DND-41 (cell line): ENCODE results near the gene MKNK2.
A peak's percentile ranks its signal among the peaks of the same experiment; 100 is the strongest.

ENCODE experiments used
- ATAC-seq: fragments of 200-7000 bp; cut with Tn5 transposase; 3 replicates; pipeline ENCODE4 v1.9.1; 2021; ENCODE audit warnings: low read depth; ENCODE audit not compliant: insufficient read depth
- DNase-seq: peaks from one replicate; pipeline ENCODE4 v3.0.0-alpha.2; 2020
- H2AFZ ChIP-seq: 2 replicates; pipeline ENCODE4 v1.6.0; 2012; ENCODE audit warnings: low read depth, low read length
- H3K27ac ChIP-seq: 2 replicates; pipeline ENCODE4 v1.5.1; 2012; ENCODE audit warnings: low read length, inconsistent platforms
- H3K27me3 ChIP-seq: fragments of 200-600 bp; sonication (generic); 2 replicates; pipeline ENCODE4 v1.6.0; 2012; ENCODE audit warnings: low read length, mild to moderate bottlenecking, inconsistent platforms; ENCODE audit not compliant: insufficient read depth, poor library complexity
- H3K36me3 ChIP-seq: 2 replicates; pipeline ENCODE4 v1.5.1; 2012; ENCODE audit warnings: low read length, inconsistent platforms; ENCODE audit not compliant: insufficient read depth
- H3K4me1 ChIP-seq: 2 replicates; pipeline ENCODE4 v1.5.1; 2012; ENCODE audit warnings: mild to moderate bottlenecking, low read length; ENCODE audit not compliant: insufficient read depth
- H3K4me2 ChIP-seq: 2 replicates; pipeline ENCODE4 v1.6.0; 2012; ENCODE audit warnings: mild to moderate bottlenecking, moderate library complexity, low read length, inconsistent platforms; ENCODE audit not compliant: insufficient read depth
- H3K4me3 ChIP-seq, 2 experiments: fragments of 200-600 bp in 1 of 2; shearing (Covaris generic) in 1 of 2; 2 replicates each; pipeline ENCODE4 v1.5.1; 2012 to 2016; ENCODE audit warnings: inconsistent platforms in 2 of 2, low read length in 2 of 2, mild to moderate bottlenecking in 2 of 2, low read depth in 1 of 2, moderate library complexity in 1 of 2
- H3K79me2 ChIP-seq: 2 replicates; pipeline ENCODE4 v1.6.0; 2012; ENCODE audit warnings: low read length, inconsistent platforms; ENCODE audit not compliant: insufficient read depth
- H3K9ac ChIP-seq: 2 replicates; pipeline ENCODE4 v1.6.0; 2012; ENCODE audit warnings: low read depth, mild to moderate bottlenecking, inconsistent platforms, low read length, moderate library complexity
- H3K9me3 ChIP-seq: 2 replicates; pipeline ENCODE4 v1.5.1; 2012; ENCODE audit warnings: low read length, moderate library complexity, mild to moderate bottlenecking, inconsistent platforms; ENCODE audit not compliant: insufficient read depth, severe bottlenecking
- H4K20me1 ChIP-seq: 2 replicates; pipeline ENCODE4 v1.6.0; 2012; ENCODE audit warnings: low read length; ENCODE audit not compliant: insufficient read depth
- EZH2 ChIP-seq: IDR thresholded peaks from 3 replicates; pipeline ENCODE4 v1.6.1; 2012; ENCODE audit warnings: borderline replicate concordance, low read depth, mild to moderate bottlenecking, moderate library complexity, low read length, inconsistent platforms; ENCODE audit not compliant: severe bottlenecking
- TF ChIP-seq, protein P1 (sequence below): IDR thresholded peaks from 2 replicates; pipeline ENCODE4 v1.5.1; 2012; ENCODE audit warnings: borderline replicate concordance, low read length, moderate library complexity, mild to moderate bottlenecking; ENCODE audit not compliant: poor library complexity, severe bottlenecking; ENCODE audit errors: extremely low read depth

MKNK2 gene

DNA sequence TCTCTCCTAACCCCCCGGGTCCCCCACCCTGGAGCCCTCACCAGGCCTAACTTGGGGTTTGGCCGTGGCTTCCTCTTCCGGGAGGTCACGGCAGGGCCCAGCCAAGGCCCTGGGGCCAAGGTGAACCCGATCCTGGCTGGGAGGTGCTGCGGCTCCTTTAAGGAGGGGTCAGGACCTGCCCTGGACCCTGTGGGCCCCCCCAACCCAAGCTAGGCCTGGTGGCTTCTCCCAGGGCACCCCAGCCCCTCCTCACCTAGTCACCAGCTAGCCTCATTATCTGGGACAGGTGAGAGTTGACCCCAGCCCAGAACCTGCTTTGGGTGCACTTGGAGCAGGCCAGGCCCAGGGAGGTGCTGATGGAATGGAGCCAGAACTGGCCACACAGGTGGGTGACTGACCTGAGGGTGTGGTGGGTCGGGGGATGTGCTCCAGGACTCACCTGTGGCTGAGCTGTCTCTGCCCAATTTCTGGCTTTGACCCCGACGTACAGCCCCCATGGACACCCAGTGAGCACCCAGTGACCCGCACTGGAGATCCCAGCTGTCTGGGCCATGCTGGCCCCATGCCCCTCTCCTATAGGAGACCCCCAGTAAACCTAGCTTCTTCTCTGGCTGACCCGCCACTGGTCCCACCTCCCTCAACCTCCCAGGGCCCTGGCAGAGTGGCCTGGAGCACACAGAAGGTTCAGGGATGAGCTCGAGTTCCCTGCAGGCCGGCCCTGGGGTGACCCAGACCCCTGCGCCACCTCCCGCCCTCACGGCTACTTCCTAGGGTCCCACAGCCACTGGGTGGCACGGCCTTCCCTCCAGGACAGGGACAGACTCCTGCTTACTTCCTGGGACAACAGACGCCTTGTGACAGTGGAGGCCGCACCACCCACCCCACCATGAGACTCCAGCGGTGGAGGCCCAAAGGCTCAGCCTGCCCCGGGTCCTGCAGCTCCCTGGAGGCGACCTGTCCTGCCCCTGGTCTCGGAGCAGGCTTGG lies 6.7 kb upstream of the MKNK2 start:
- peaks cover 43% of the 10 kb centered on the region for H3K4me1 ChIP-seq

DNA sequence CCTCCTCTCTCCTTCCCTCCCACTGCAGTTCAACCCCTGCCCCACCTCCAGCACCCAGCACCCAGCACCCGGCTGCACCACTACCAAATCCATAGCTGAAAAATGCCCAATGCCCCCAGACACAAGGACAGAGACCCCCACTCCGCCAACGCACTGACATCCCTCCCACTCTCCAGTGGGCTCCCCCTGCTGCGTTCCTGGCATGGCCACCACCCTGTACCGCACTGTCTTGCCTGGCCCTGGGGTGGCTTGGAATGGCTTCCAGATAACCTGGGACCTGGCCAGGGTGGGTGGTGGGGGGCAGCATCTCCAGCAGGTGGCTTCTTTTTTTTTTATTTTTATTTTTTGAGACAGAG lies 5.8 kb upstream of the MKNK2 start:
- Histone ChIP-seq H4K20me1 (no peaks in the 10 kb centered on the region), H3K79me2 (peaks cover 6% of the 10 kb centered on the region), H3K9ac (no peak overlapping the region), H2AFZ (no peak overlapping the region), H3K9me3 (no peaks in the 10 kb centered on the region), H3K4me3 (no peak overlapping the region; a peak in 1 of 4 replicates), H3K4me1 (peaks cover 43% of the 10 kb centered on the region), H3K36me3 (no peaks in the 10 kb centered on the region), H3K27me3 (no peaks in the 10 kb centered on the region), H3K27ac (peak overlapping the region; percentile 64), H3K4me2 (peak overlapping the region; percentile 43; the same call in 1 of the 2 replicates)
- no peak for DNase-seq
- TF ChIP-seq EZH2: no peak
- TF ChIP-seq, protein P1, sequence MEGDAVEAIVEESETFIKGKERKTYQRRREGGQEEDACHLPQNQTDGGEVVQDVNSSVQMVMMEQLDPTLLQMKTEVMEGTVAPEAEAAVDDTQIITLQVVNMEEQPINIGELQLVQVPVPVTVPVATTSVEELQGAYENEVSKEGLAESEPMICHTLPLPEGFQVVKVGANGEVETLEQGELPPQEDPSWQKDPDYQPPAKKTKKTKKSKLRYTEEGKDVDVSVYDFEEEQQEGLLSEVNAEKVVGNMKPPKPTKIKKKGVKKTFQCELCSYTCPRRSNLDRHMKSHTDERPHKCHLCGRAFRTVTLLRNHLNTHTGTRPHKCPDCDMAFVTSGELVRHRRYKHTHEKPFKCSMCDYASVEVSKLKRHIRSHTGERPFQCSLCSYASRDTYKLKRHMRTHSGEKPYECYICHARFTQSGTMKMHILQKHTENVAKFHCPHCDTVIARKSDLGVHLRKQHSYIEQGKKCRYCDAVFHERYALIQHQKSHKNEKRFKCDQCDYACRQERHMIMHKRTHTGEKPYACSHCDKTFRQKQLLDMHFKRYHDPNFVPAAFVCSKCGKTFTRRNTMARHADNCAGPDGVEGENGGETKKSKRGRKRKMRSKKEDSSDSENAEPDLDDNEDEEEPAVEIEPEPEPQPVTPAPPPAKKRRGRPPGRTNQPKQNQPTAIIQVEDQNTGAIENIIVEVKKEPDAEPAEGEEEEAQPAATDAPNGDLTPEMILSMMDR: no peak
- no peak for ATAC-seq

More for the DNA sequence above, 6.7 kb upstream of the MKNK2 start:
- Histone ChIP-seq H3K79me2 (peaks cover 12% of the 10 kb centered on the region), H3K36me3 (no peaks in the 10 kb centered on the region), H4K20me1 (no peaks in the 10 kb centered on the region), H2AFZ (no peak overlapping the region), H3K27me3 (no peaks in the 10 kb centered on the region), H3K4me2 (no peak overlapping the region), H3K4me3 (no peak overlapping the region), H3K27ac (peak overlapping the region; percentile 22; the same call in 1 of the 2 replicates), H3K9ac (no peak overlapping the region), H3K9me3 (no peaks in the 10 kb centered on the region)
- ATAC-seq: no peak
- DNase-seq: no peak
- no peak for TF ChIP-seq EZH2
- TF ChIP-seq, protein P1: no peak

DNA sequence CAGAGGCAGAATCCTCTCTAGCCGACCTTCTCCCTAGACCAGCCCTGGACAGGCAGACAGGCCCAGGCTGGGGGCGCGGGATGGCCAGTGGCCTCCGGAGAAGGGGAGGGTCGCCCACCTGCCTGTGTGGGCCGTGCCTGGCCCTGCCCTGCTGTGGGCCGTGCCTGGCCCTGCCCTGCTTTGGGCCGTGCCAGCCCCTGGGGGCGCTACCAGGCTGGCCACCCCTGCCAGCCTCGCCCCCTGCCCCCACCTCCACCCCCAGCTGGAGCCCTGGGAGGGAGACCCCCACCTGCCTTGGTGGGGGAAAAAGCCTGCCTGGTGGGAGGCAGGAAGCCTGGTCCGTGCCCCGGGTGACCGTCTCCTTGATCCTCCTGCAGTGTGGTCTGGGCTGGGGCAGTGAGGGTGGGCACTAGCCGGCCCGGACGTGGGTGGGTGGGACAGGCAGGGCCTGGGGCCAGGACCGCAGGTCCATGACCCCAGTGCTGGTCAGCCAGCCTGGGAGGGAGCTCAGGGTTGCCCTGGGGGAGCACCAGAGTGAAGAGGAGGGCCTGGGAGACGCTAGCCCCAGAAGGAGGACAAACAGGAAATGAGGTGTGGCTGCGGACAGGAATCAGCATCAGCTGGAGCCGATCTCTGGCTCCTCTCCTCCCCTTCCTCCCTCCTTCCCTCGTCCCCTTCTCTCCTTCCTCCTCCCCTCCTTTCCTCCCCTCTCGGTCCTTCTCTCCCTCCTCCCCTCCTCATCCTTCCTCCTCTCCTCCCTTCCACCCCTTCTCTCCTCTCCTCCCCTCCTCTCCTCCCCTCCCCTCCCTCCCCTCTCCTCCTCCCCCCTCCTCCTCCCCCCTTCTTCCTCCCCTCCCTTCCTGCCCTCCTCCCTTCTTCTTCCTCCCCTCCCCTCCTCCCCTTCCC lies 5.1 kb upstream of the MKNK2 start:
- Histone ChIP-seq H3K9me3 (no peaks in the 10 kb centered on the region), H4K20me1 (no peaks in the 10 kb centered on the region), H3K4me2 (0 out of 2 replicates have a peak overlapping the region, but pooled peaks have one; percentile 37), H3K9ac (peak overlapping the region; percentile 16; the same call in 1 of the 2 replicates), H3K27me3 (no peaks in the 10 kb centered on the region), H3K36me3 (no peaks in the 10 kb centered on the region), H3K27ac (peak overlapping the region; percentile 65), H3K4me1 (peaks cover 48% of the 10 kb centered on the region), H3K4me3 (no peak overlapping the region), H2AFZ (no peak overlapping the region), H3K79me2 (peaks cover 6% of the 10 kb centered on the region)
- peak; percentile 65 for DNase-seq
- ATAC-seq: no peak
- TF ChIP-seq EZH2: no peak
- TF ChIP-seq, protein P1: no peak
